Myocyte (in vitro differentiated cells): ENCODE data around the gene GLIS1. TPM values are rescaled to one million over a fixed set of nuclear protein-coding genes. Genes with fewer than 3 reads are reported as not detected.

Experiments used
- DNase-seq: peaks from one replicate; pipeline ENCODE4 v3.0.0-alpha.2; 2012; ENCODE audit warnings: low read depth
- total RNA-seq: library from RNA; depleted of rRNA; stranded (reverse); fragments of >200 nt; gene quantifications from 2 replicates; pipeline ENCODE4 v1.2.3, GENCODE V29; 2014

Gene GLIS1
- total RNA-seq, 1 donor from 2014 or later, result 1.9 TPM

DNA sequence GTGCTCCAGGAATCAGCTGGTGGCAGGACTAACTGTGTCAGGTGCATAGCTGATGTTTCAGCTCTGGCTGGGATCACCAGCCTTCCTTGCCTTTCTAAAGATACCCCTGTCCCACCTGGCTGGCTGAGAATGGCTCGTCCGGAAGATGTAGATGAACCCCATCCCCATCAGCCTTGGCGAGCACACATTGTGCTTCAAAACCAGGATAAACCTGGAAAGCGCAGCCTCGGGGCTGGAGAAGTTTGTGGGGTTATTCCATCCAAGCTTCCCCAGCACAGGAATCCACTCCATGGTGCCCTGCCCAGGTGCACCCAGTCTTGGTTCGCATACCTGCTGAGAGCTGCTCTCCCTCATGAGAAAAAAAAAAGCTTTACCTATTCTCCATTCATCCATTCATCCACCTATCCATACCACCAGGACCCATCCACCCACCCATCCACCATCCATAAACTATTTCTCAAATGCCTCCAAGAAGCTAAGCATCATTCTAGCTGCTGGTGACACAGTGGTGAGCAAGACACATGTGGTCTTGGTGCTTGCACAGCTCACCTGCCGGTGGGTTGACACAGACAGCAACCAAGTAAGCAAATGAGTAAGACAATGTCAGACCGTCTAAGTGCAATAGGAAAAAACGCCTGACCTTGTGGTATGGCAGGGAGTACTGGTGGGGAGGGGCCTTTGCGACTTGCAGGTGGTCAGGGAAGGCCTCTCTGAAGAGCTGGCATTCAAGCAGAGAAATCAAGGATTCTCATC is 185.8 kb downstream of the GLIS1 start:
- no peak for DNase-seq

DNA sequence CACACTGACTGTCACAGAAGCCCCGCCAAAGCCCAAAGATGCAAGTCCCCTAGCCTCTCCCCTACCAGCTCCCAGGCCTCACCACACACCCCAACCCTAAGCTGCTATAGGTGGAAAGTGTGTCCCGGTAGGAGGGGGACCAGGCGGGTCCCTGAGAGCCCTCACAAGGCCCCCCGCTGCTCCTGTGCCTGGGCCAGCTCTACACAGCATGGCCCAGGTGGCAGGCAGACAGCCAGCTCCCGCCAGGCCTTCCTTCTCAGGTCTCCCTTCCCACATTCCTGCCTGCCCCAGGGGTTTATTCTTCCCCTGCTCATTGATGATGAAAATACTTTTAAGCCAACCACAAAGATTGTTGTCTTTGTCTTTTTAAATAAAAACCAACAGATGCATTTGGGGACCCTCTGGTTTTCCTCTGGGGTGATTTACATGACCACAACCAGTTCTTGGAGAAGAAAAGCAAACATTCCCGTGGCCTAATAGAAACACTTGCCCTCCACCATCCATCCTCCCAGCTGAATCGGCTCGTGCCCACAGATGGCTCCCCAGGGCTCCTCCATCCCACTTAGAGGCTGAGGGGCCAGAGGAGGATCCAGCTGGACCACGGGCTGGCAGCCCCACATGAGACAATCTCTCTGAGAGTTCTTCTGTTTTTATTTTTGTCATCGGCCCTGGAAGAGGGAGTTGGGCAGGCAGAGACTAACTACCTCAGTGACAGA is 186.7 kb downstream of the GLIS1 start:
- peak; percentile 56 for DNase-seq

DNA sequence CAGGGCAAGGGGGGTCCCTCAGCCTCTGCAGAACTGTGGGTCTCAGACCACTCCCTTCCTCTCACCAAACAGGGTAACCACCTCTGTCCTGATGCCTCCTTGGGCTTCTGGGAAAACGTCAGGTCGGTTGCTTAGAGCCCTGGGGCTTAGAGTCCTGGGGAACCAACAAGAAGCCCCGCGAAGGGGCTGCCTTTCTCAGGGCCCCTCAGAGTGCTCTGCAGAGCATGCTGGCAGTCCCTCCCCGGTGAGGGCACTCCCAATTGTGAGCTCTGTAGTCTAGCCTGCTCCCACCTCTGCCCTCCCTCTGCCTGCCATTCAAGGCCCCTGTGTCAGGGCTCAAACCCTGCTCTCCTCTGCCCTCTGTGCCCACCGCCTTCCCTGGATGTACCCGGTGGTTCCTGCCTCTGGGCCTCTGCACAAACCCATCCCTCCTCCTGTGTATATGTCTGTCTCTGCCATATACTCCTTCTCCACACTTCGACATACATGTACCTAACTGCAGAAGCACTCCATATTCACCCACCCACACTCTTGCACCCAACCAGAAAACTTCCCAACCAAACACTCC is 187.5 kb downstream of the GLIS1 start:
- DNase-seq, result no peak

- peak; percentile 46 for DNase-seq
Observed at GRCh38 chr1:53550201-53550741, 188.7 kb downstream of the GLIS1 start.

DNA sequence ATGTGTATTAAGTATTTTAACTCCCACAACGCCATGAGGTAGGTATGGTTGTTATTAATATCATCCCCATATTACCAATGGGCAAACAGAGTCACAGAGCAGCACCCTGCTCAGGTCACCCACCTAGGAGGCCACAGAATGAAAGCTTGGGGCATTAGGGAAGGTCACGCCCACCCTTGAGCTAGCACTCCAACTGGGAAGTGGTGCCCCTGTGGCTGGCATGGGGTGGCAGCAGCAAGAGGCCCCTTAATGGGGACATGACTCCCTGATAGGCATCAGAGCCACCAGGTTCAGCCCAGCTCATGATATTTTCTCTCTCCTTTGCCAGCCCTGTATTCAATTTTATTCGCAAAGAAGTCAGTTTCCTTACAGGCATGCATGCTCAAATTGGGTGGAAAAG is 189.2 kb downstream of the GLIS1 start:
- no peak for DNase-seq

DNA sequence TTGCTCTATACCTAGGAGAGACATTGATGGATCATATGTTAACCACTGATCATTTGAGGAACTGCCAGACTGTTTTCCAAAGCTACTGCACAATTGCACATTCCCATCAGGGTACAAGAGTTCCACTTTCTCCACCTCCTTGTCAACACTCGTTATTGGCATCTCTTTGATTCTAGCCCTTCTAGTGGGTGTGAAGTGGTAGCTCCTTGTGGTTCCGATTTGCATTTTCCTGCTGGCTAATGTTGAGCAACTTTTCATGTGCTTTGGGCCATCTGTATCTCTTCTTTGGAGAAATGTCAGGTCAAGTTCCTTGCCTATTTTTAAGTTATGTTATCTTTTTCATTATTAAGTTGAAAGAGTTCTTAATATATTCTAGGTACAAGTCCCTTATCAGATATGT is 189.7 kb downstream of the GLIS1 start:
- no peak for DNase-seq

DNA sequence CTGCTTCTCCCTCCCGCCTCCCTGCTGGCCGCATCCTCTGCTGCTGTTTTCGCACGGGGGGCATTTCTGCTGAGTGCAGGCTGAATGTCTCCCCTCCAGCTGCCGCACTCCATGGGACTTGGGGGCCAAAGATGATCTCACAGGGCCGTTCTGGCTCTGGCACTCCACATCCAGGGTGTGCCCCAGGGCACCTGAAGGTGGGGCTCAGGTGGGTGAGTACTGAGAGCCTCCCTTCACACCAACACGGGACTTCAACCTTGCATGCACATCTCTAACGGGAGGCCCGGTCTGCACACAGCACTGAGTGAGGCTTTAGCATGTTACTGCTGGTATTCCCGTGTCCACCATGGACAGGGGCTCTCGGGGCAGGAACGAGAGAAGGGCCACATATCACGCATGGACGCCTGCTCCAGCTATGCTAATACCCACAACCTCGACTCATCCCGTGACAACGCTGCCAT is 190.9 kb downstream of the GLIS1 start:
- DNase-seq, result no peak

DNA sequence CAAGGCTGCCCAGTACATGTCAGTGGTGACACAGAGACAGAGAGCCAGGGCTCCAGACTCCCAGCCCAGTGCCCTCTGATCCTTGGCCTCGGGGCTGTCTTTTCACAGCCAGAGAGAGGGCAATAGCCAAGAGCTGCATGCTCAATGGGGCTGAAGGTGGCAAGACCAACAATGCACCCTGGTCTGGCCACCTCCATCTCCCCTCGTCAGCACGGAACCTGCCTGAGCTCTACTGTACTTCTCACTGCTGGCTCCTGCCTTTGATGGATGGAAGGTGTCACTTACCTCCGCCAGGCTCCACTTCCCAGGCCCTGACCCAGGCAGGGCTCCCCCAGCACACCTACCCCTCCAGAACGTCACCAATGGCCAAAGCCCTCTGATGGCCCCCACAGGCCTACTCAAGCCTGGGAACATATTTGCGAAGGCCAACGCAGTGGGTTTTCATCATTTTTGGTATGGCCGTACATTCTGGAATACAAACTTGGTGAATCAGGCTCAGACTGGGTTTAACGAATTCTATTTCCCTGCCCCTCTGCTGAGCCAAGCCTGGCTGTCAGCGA is 191.7 kb downstream of the GLIS1 start:
- DNase-seq, result no peak

DNA sequence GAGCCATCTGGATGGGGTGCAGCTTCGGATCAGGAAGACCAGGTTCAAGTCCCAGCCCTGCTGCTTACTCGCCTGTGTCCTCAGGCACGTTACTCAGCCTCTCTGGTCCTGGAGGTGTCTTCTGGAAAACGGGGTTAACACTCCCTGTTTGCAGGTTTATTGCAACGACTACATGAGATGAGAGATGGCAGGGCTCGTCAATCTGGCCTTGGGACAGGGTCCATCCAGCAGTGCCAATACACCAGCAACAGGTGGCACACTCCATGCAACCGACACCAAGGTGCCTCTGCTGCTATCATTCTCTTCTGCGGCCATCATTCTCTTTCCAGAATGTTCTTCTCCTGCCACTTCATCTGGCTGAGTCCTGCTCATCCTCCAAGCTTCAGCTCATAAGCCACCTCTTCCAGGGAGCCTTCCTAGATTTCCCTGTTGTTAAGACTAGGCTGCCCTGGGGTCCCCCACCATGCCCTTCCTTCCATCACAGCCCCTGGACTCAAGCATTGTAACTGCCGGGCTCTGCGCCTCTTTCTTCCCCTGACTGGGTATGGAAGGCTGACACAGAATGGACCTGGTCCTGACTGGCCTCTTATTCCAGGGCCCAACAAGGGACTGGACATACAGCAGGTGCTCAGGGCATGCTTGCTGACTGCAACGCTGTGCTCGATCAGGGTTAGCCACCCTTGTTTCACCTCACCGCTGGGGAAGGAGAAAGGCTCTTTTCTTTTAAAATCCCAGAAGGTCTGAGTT is 192.4 kb downstream of the GLIS1 start:
- no peak for DNase-seq

GRCh38 chr1:53545663-53546408 is 193.1 kb downstream of the GLIS1 start:
- peak; percentile 51 for DNase-seq

GRCh38 chr1:53544728-53545515 is 194.0 kb downstream of the GLIS1 start:
- DNase-seq, result no peak

- no peak for DNase-seq
Observed at GRCh38 chr1:53543778-53544695, 194.9 kb downstream of the GLIS1 start.

DNA sequence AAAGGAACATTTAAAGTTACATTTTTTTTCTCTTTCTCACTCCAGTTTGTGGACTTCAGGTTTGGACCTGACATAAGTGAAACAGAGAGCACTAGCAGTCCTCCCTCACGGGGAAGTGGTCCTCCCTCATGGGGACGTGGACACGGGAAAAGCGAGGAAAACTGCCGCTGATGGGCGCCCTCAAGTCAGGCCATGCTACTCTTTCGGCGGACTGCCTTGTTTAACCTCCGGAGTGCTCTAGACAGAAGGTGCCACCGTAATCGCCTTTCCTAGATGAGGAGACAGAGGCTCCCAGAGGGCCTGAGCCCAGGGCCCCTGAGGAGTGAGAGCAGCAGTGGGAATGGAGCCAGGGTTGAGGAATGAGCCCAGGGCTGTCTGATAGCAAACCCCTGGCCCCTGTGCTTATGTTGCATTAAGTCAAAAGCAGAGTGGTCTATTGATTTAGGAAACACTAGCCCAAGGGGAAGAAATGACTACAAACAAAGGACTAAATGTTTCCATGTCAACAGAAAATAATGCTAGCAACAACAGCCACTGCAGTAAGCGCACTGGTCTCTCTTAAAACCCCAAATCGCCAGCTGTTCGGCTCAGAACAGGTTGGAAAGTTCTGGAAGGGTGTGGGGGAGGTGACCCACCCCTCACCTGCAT is 195.7 kb downstream of the GLIS1 start:
- no peak for DNase-seq

DNA sequence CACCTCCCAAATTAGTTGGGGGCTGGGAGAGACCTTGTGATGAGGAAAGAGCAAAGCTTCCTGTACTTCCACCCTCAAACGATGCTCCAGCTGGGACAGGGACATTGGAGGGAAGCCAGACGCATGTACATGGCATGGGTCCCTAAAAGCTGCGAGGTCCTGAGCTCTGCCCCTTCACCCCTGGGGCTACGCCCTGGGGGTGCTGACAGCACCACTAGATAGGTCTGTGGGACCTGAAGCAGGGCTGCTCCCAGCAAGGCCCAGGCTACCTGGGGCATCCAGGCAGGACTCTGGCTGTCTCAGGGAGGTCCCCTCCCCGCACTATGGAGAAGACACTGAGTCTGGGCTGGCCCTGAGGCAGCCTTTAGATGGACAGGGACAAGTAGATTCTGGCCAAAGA is 196.4 kb downstream of the GLIS1 start:
- DNase-seq, result no peak

- DNase-seq, result peak; percentile 85
Observed at GRCh38 chr1:53541761-53542550, 197.0 kb downstream of the GLIS1 start.

DNA sequence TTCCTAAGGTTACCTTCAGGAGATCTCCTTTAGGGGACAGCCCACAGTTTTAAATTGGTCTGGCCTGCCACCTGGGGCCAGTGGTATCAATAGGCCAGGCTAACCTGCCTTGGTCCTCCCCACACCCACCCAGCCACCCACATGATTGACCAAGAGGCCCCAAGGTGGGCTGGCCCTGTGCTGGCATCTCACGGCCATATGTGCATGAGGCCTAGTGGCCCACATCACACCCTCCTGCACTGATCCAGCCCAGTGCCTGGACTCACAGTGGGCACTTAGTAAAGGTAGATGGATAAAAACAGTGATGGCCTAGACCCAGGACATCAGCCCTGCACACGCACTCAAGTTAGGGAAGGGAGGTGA is 197.7 kb downstream of the GLIS1 start:
- DNase-seq, result no peak

DNA sequence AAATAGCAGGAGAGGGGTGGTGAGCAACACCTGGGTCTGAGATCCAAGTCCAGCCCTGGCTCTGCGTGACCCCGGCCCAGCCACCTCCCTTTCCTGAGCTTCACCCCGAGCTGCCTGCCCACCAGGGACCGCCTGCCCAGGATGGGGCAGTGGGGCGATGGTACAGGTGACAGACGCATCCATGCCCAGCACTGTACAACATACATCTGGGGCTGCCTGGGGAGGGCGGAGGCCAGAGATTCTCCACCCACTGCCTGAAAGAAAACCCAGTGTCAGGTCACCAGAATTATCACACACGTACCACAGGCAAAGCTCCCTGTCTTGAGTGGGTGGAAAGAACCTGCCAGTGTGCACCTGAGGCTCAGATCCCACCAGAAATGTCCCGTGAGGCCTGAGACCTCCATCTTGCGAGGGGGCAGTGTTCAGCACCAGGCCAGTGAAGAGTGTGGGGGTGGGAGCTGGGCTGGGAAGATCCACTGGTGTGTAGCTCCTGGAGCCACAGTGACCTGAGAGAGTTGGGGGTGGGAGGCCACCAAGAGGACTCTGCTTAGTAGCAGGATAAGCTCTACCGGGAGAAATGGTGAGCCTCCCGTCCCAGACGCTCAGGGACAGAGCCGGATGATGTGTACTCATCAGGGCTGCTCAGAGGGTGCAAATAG is 198.2 kb downstream of the GLIS1 start:
- no peak for DNase-seq
